Endothelial cell (in vitro differentiated cells): ENCODE results near the gene CMSS1. TPM values are rescaled to one million over a fixed set of nuclear protein-coding genes. Genes with fewer than 3 reads are reported as not detected.
"Not testable (repeated sequence)": the region's sequence is repeated elsewhere in the genome, so short reads cannot be mapped to it uniquely, and the experiment has no call there.

Experiments used
- DNase-seq: peaks from one replicate; pipeline ENCODE4 v3.0.0; 2021; ENCODE audit warnings: low spot score
- H3K27ac Mint-ChIP-seq: one replicate; pipeline ENCODE4 v1.8.0; 2021; ENCODE audit warnings: mixed read lengths, inconsistent platforms; ENCODE audit not compliant: unreplicated experiment
- H3K27me3 Mint-ChIP-seq: one replicate; pipeline ENCODE4 v1.8.0; 2021; ENCODE audit warnings: mild to moderate bottlenecking, moderate library complexity, mixed read lengths, inconsistent platforms; ENCODE audit not compliant: unreplicated experiment
- H3K36me3 Mint-ChIP-seq: one replicate; pipeline ENCODE4 v1.8.0; 2021; ENCODE audit warnings: mild to moderate bottlenecking, low read depth, mixed read lengths, inconsistent platforms; ENCODE audit not compliant: unreplicated experiment
- H3K4me1 Mint-ChIP-seq: one replicate; pipeline ENCODE4 v1.8.0; 2021; ENCODE audit warnings: mild to moderate bottlenecking, mixed read lengths, inconsistent platforms; ENCODE audit not compliant: unreplicated experiment
- H3K4me3 Mint-ChIP-seq: one replicate; pipeline ENCODE4 v1.8.0; 2021; ENCODE audit warnings: mild to moderate bottlenecking, mixed read lengths, inconsistent platforms; ENCODE audit not compliant: unreplicated experiment
- H3K9me3 Mint-ChIP-seq: one replicate; pipeline ENCODE4 v1.8.0; 2021; ENCODE audit warnings: mixed read lengths, inconsistent platforms; ENCODE audit not compliant: unreplicated experiment
- total RNA-seq: library from RNA; stranded (reverse); fragmentation: NEBNext Ultra II Directional; extraction: Animal tissue kit (Norgen Biotek cat#: 25700); gene quantifications from one replicate; pipeline ENCODE4 v1.2.1, GENCODE V29; 2021; ENCODE audit not compliant: unreplicated experiment
- TF ChIP-seq, protein P1 (sequence below): fragments of 200-600 bp; sonication (generic); IDR thresholded peaks from one replicate; pipeline ENCODE4 v1.5.0; 2021; ENCODE audit warnings: antibody characterized with exemption; ENCODE audit not compliant: unreplicated experiment

Gene CMSS1
- total RNA-seq, 1 donor from 2014 or later = 25.8 TPM

DNA sequence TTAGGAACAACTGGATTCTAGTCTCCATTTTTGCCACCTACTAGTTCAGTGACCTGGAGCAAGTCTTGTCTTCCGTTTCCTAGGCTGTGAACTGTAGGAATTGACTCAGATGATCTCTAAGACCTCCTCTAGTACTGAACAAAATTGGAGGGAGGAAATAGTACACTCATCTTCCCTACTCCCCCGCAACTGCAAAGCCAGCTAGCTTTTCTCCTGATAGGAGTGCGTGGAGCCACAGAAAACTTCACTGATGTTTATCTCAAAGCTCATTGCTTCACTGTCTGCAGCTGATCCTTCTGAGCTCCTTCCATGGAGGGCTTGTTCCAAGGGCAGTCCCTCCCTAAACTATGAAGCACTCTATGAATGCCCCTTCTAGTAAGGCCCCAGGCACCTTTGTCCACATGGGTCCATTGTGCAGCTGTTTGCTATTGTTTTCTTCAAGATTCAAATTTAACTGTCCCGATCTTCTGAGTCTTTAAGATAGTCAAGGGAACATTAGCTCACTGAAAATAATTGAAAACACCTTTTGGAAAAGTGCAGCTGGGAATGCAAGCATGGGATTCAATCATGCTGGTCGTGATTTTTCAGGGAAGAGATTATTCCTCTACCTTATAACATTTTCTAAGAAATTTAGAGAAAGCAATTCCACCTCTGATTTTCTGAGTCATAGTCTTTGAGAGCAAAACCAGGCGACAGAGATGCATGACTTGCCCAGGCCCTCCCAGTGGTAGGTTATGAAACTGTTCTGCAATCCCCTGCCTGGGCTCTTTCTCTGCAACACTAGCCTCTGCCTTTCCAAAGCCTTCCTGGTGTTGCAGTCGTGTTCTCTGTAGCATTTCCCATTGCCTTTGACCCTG lies 272.4 kb downstream of the CMSS1 start:
- Mint-ChIP-seq H3K4me1 (peaks cover 14% of the 10 kb centered on the region), H3K9me3 (no peaks in the 10 kb centered on the region), H3K4me3 (no peak overlapping the region), H3K36me3 (no peaks in the 10 kb centered on the region), H3K27me3 (no peaks in the 10 kb centered on the region), H3K27ac (peak overlapping the region; percentile 49)
- TF ChIP-seq, protein P1, sequence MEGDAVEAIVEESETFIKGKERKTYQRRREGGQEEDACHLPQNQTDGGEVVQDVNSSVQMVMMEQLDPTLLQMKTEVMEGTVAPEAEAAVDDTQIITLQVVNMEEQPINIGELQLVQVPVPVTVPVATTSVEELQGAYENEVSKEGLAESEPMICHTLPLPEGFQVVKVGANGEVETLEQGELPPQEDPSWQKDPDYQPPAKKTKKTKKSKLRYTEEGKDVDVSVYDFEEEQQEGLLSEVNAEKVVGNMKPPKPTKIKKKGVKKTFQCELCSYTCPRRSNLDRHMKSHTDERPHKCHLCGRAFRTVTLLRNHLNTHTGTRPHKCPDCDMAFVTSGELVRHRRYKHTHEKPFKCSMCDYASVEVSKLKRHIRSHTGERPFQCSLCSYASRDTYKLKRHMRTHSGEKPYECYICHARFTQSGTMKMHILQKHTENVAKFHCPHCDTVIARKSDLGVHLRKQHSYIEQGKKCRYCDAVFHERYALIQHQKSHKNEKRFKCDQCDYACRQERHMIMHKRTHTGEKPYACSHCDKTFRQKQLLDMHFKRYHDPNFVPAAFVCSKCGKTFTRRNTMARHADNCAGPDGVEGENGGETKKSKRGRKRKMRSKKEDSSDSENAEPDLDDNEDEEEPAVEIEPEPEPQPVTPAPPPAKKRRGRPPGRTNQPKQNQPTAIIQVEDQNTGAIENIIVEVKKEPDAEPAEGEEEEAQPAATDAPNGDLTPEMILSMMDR = peak; percentile 55
- DNase-seq = peak; percentile 16

DNA sequence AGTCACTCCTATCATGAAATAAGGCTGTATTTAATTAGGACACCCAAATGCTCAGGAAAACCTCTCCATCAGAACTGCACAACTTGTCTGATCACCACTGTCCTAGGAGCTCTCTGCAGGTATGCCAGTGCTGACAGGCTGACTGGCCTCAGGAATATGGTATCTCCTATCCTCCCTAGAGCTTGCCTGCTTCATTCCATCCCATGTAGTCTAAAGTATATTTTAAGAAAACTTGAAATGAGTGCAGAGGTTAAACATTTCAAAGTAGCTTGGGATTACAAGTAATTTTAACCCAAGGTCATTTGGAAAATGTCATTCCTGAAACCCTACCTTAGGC lies 273.0 kb downstream of the CMSS1 start:
- no peaks in the 10 kb centered on the region for H3K9me3 Mint-ChIP-seq
- no peak overlapping the region for H3K4me3 Mint-ChIP-seq
- TF ChIP-seq, protein P1 = peak; percentile 8
- H3K27ac Mint-ChIP-seq = no peak overlapping the region
- H3K4me1 Mint-ChIP-seq = peaks cover 12% of the 10 kb centered on the region
- H3K36me3 Mint-ChIP-seq = no peaks in the 10 kb centered on the region
- no peaks in the 10 kb centered on the region for H3K27me3 Mint-ChIP-seq
- DNase-seq = no peak

DNA sequence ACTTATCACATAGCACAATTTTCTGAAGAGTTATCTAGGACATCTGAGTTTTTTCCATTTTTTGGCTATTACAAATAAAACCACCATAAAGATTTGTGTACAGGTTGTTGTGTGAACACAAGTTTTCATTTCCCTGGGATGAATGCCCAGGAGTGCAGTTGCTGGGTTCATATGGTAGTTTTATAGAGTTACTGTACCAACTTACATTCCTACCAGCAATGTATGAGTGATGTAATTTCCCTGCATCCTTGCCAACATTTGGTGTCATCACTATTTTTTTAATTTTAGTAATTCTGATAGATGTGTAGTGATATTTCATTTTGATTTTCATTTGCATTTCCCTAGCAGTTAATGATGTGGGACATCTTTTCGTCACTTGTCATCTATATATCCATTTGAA lies 276.2 kb downstream of the CMSS1 start:
- Mint-ChIP-seq H3K4me1 (peaks cover 12% of the 10 kb centered on the region), H3K27ac (no peak overlapping the region), H3K27me3 (no peaks in the 10 kb centered on the region), H3K4me3 (no peak overlapping the region), H3K9me3 (no peaks in the 10 kb centered on the region), H3K36me3 (no peaks in the 10 kb centered on the region)
- TF ChIP-seq, protein P1 = no peak
- DNase-seq = no peak

DNA sequence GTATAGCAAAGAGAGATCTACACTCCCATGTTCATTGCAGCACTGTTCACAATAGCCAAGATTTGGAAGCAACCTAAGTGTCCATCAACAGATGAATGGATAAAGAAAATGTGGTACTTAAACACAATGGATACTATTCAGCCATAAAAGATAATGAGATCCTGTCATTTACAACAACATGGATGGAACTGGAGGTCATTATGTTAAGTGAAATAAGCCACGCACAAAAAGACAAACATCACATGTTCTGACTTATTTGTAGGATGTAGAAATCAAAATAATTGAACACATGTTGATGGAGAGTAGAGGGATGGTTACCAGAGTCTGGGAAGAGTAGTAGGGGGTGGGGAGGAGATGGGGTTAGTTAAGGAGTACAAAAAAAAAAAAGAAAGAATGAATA lies 278.6 kb downstream of the CMSS1 start:
- H3K27me3 Mint-ChIP-seq, H3K4me3 Mint-ChIP-seq, H3K4me1 Mint-ChIP-seq, H3K36me3 Mint-ChIP-seq, H3K27ac Mint-ChIP-seq, DNase-seq, H3K9me3 Mint-ChIP-seq: not testable (repeated sequence)

DNA sequence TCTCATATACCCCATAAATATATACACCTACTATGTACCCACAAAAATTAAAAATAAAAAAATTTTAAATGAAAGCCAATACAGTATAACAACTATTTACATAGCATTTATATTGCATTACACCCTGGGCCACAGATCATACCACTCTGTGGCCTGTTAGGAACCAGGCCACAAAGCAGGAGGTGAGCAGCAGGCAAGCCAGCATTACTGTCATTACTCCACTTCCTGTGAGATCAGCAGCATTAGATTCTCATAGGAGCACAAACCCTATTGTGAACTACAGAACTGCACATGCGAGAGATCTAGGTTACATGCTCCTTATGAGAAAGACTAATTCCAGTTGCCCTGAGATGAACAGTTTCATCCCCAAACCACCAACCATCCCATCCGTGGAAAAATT lies 279.2 kb downstream of the CMSS1 start:
- Mint-ChIP-seq H3K36me3 (no peaks in the 10 kb centered on the region), H3K27ac (no peak overlapping the region), H3K9me3 (no peaks in the 10 kb centered on the region), H3K27me3 (peaks cover 1% of the 10 kb centered on the region), H3K4me3 (no peak overlapping the region), H3K4me1 (peaks cover 3% of the 10 kb centered on the region)
- no peak for DNase-seq
- TF ChIP-seq, protein P1 = no peak
